Erythroblast (primary cell): ENCODE data around the gene ABLIM2.
A peak's percentile ranks its signal among the peaks of the same experiment; 100 is the strongest.

Experiments used
- DNase-seq, 2 experiments: peaks; one replicate each; lab custom pipeline; 2025; lab: John Stamatoyannopoulos, UW
- GATA1 ChIP-seq: IDR thresholded peaks from 2 replicates; pipeline ENCODE4 v1.6.1; 2011; ENCODE audit warnings: low read depth, mild to moderate bottlenecking, control low read depth, low read length, moderate library complexity
- POLR2A ChIP-seq: IDR thresholded peaks from 2 replicates; pipeline ENCODE4 v1.6.1; 2011; ENCODE audit warnings: mild to moderate bottlenecking, low read length

ABLIM2 gene

GRCh38 chr4:8198906-8199593 is 40.4 kb upstream of the ABLIM2 start, which contains the start of gene SH3TC1:
SH3TC1 (plus strand) TSS chr4:8199290; CDS start chr4:8205195, 5,905 bp downstream.
- peak in 1 of 2 experiments; percentile 17 for DNase-seq
- TF ChIP-seq POLR2A: no peak
- TF ChIP-seq GATA1: no peak

GRCh38 chr4:8198206-8198905 is 39.7 kb upstream of the ABLIM2 start:
- DNase-seq: no peak

GRCh38 chr4:8197521-8197920 is 38.9 kb upstream of the ABLIM2 start:
- TF ChIP-seq GATA1: no peak
- TF ChIP-seq POLR2A: no peak
- DNase-seq: no peak

More at GRCh38 chr4:8198206-8198905, 39.7 kb upstream of the ABLIM2 start:
- TF ChIP-seq POLR2A (no peak), GATA1 (no peak)

GRCh38 chr4:8195841-8196458 is 37.3 kb upstream of the ABLIM2 start:
- DNase-seq: no peak
- TF ChIP-seq POLR2A (no peak), GATA1 (no peak)

- no peak for TF ChIP-seq POLR2A
- no peak for TF ChIP-seq GATA1
- DNase-seq: no peak
These were observed 36.8 kb upstream of the ABLIM2 start for GRCh38 chr4:8195431-8195830.

- TF ChIP-seq POLR2A (no peak), GATA1 (no peak)
- no peak for DNase-seq
These were observed 36.0 kb upstream of the ABLIM2 start for GRCh38 chr4:8194306-8195242.

GRCh38 chr4:8192748-8193738 is 34.4 kb upstream of the ABLIM2 start:
- DNase-seq: peak; percentile 10 to 27
- TF ChIP-seq GATA1 (no peak), POLR2A (no peak)

GRCh38 chr4:8191136-8191747 is 32.6 kb upstream of the ABLIM2 start:
- no peak for TF ChIP-seq GATA1
- DNase-seq: peak in 1 of 2 experiments; percentile 37

GRCh38 chr4:8189551-8190466 is 31.2 kb upstream of the ABLIM2 start:
- no peak for DNase-seq
- TF ChIP-seq GATA1 (no peak), POLR2A (no peak)

- TF ChIP-seq POLR2A: no peak
- TF ChIP-seq GATA1: no peak
- no peak for DNase-seq
These were observed 30.3 kb upstream of the ABLIM2 start for GRCh38 chr4:8188743-8189550.
